Activated CD8-positive, alpha-beta T cell treated with anti-CD3 and anti-CD28 coated beads for 36 hours (primary cell): ENCODE measurements around the gene CPXM2. TPM values are rescaled to one million over a fixed set of nuclear protein-coding genes. Genes with fewer than 3 reads are reported as not detected.

Experiments used
- ATAC-seq: fragments of 200-7000 bp; cut with Tn5 transposase; one replicate; pipeline ENCODE4 v1.10.0; 2021; ENCODE audit warnings: mild to moderate bottlenecking, moderate library complexity
- CTCF ChIA-PET: fragments of 350-600 bp; sonication (Branson Sonifier 250); formaldehyde crosslinking; loops from one replicate; lab custom pipeline; 2021; ENCODE audit warnings: antibody characterized with exemption; lab: Charles Lee
- POLR2A ChIA-PET: fragments of 350-600 bp; sonication (Branson Sonifier 250); formaldehyde crosslinking; loops from one replicate; lab custom pipeline; 2021; ENCODE audit warnings: antibody characterized with exemption; lab: Charles Lee
- DNase-seq: peaks from one replicate; pipeline ENCODE4 v3.0.0-alpha.2; 2020
- H3K27ac Mint-ChIP-seq: one replicate; pipeline ENCODE4 v1.8.0; 2021; ENCODE audit warnings: mild to moderate bottlenecking, mixed read lengths
- H3K27me3 Mint-ChIP-seq: one replicate; pipeline ENCODE4 v1.8.0; 2021; ENCODE audit warnings: mixed read lengths
- H3K36me3 Mint-ChIP-seq: one replicate; pipeline ENCODE4 v1.8.0; 2021; ENCODE audit warnings: low read depth, mixed read lengths
- H3K4me1 Mint-ChIP-seq: one replicate; pipeline ENCODE4 v1.8.0; 2021; ENCODE audit warnings: low read depth, mixed read lengths
- H3K4me3 Mint-ChIP-seq: one replicate; pipeline ENCODE4 v1.8.0; 2021; ENCODE audit warnings: mild to moderate bottlenecking, moderate library complexity, mixed read lengths
- H3K9me3 Mint-ChIP-seq: one replicate; pipeline ENCODE4 v1.8.0; 2021; ENCODE audit warnings: mixed read lengths
- intact Hi-C: fragments of 100-400 bp; cut with micrococcal nuclease; formaldehyde crosslinking; loops from one replicate; pipeline ENCODE4 v1.10.0; 2022
- total RNA-seq, 2 experiments: library from RNA; stranded (reverse); gene quantifications; one replicate each; pipeline ENCODE4 v1.2.3, GENCODE V29; 2021
- TF ChIP-seq, protein P1 (sequence below): fragments of 200-600 bp; IDR thresholded peaks from one replicate; pipeline ENCODE4 v1.8.0; 2022; ENCODE audit warnings: antibody characterized with exemption, mild to moderate bottlenecking

The CPXM2 gene
- total RNA-seq, 2 experiments from 2014 or later = not detected

- no peaks in the 10 kb centered on the region for H3K36me3 Mint-ChIP-seq
- H3K27me3 Mint-ChIP-seq = peaks cover 14% of the 10 kb centered on the region
- TF ChIP-seq, protein P1, sequence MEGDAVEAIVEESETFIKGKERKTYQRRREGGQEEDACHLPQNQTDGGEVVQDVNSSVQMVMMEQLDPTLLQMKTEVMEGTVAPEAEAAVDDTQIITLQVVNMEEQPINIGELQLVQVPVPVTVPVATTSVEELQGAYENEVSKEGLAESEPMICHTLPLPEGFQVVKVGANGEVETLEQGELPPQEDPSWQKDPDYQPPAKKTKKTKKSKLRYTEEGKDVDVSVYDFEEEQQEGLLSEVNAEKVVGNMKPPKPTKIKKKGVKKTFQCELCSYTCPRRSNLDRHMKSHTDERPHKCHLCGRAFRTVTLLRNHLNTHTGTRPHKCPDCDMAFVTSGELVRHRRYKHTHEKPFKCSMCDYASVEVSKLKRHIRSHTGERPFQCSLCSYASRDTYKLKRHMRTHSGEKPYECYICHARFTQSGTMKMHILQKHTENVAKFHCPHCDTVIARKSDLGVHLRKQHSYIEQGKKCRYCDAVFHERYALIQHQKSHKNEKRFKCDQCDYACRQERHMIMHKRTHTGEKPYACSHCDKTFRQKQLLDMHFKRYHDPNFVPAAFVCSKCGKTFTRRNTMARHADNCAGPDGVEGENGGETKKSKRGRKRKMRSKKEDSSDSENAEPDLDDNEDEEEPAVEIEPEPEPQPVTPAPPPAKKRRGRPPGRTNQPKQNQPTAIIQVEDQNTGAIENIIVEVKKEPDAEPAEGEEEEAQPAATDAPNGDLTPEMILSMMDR = no peak
- DNase-seq (no peak), ATAC-seq (no peak)
- no peak overlapping the region for H3K4me3 Mint-ChIP-seq
- intact Hi-C loops = no loop called here
- CTCF ChIA-PET = no interaction called here
- no peaks in the 10 kb centered on the region for H3K9me3 Mint-ChIP-seq
- POLR2A ChIA-PET = no interaction called here
- H3K27ac Mint-ChIP-seq = no peak overlapping the region
- peaks cover 2% of the 10 kb centered on the region for H3K4me1 Mint-ChIP-seq
These were observed 82.0 kb downstream of the CPXM2 start for GRCh38 chr10:123809632-123810031.

DNA sequence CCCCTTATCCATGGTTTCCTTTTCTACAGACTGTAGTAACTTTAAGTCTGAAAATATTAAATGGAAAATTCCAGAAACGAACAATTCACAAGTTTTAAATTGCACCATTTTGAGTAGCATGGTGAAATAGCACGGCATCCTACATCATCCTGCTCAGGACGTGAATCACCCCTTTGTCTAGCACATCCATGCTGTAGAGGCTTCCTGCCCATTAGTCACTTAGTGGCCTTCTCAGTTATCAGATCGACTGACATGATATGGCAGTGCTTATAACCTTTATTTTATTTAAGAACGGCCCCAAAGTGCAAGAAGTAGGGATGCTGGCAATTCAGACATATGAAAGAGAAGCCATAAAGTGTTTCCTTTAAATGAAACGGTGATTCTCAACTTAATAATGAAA lies 82.7 kb downstream of the CPXM2 start:
- no peaks in the 10 kb centered on the region for H3K9me3 Mint-ChIP-seq
- no peaks in the 10 kb centered on the region for H3K36me3 Mint-ChIP-seq
- TF ChIP-seq, protein P1 = no peak
- POLR2A ChIA-PET = no interaction called here
- peaks cover 16% of the 10 kb centered on the region for H3K27me3 Mint-ChIP-seq
- DNase-seq (peak; percentile 35), ATAC-seq (peak; percentile 74)
- intact Hi-C loops = no loop called here
- CTCF ChIA-PET = no interaction called here
- no peak overlapping the region for H3K27ac Mint-ChIP-seq
- H3K4me3 Mint-ChIP-seq = no peak overlapping the region
- peaks cover 2% of the 10 kb centered on the region for H3K4me1 Mint-ChIP-seq

GRCh38 chr10:123808286-123808685 lies 83.3 kb downstream of the CPXM2 start:
- H3K36me3 Mint-ChIP-seq = no peaks in the 10 kb centered on the region
- ChIA-PET POLR2A (no interaction called here), CTCF (no interaction called here)
- DNase-seq (no peak), ATAC-seq (no peak)
- H3K4me1 Mint-ChIP-seq = peaks cover 2% of the 10 kb centered on the region
- no peaks in the 10 kb centered on the region for H3K9me3 Mint-ChIP-seq
- TF ChIP-seq, protein P1 = no peak
- peaks cover 18% of the 10 kb centered on the region for H3K27me3 Mint-ChIP-seq
- H3K27ac Mint-ChIP-seq = no peak overlapping the region
- no peak overlapping the region for H3K4me3 Mint-ChIP-seq
- intact Hi-C loops = no loop called here

GRCh38 chr10:123807444-123808035 lies 84.1 kb downstream of the CPXM2 start:
- ATAC-seq (no peak), DNase-seq (no peak)
- Mint-ChIP-seq H3K4me3 (no peak overlapping the region), H3K36me3 (no peaks in the 10 kb centered on the region), H3K4me1 (peaks cover 2% of the 10 kb centered on the region), H3K27me3 (peaks cover 18% of the 10 kb centered on the region), H3K27ac (no peak overlapping the region), H3K9me3 (no peaks in the 10 kb centered on the region)
- TF ChIP-seq, protein P1 = no peak
- POLR2A ChIA-PET = no interaction called here
- intact Hi-C loops = no loop called here
- CTCF ChIA-PET = no interaction called here

DNA sequence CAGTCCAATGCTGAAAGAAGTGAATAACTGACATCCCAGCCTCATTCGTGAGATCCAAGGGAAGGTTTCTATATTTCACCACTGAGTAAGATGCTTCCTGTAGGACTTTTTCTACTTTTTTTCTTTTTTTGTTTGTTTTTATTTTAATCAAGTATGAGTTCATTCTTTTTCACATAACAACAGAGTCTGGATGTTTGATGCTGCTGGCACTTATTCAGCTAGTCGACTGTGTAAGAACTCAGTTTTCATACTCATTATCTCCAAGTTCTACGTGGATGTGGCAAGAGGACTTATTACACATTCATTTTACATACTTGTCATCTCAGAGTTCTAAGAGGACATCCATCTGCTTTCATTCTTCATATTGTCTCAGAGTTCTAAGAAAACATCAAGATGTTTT lies 86.9 kb downstream of the CPXM2 start:
- CTCF ChIA-PET = no interaction called here
- POLR2A ChIA-PET = no interaction called here

More for the DNA sequence above, 86.9 kb downstream of the CPXM2 start:
- TF ChIP-seq, protein P1 = no peak
- intact Hi-C loops = no loop called here
- H3K27ac Mint-ChIP-seq = no peak overlapping the region
- no peaks in the 10 kb centered on the region for H3K9me3 Mint-ChIP-seq
- no peak overlapping the region for H3K4me3 Mint-ChIP-seq
- peaks cover 2% of the 10 kb centered on the region for H3K4me1 Mint-ChIP-seq
- H3K27me3 Mint-ChIP-seq = peaks cover 25% of the 10 kb centered on the region
- DNase-seq = no peak
- no peaks in the 10 kb centered on the region for H3K36me3 Mint-ChIP-seq
- ATAC-seq = no peak
